Erythroblast (primary cell): Measurements from ENCODE around the gene POU2F1.

ENCODE experiments used
- GATA1 ChIP-seq: IDR thresholded peaks from 2 replicates; pipeline ENCODE4 v1.6.1; 2011; ENCODE audit warnings: low read depth, mild to moderate bottlenecking, control low read depth, low read length, moderate library complexity
- POLR2A ChIP-seq: IDR thresholded peaks from 2 replicates; pipeline ENCODE4 v1.6.1; 2011; ENCODE audit warnings: mild to moderate bottlenecking, low read length

- TF ChIP-seq POLR2A (no peak), GATA1 (no peak)
Observed at GRCh38 chr1:167373986-167374385, 153.3 kb downstream of the POU2F1 start.
